Thyroid gland (tissue), 4 donors: Measurements from ENCODE around the gene SYT17. TPM values are rescaled to one million over a fixed set of nuclear protein-coding genes. Genes with fewer than 3 reads are reported as not detected.
"Not testable (repeated sequence)": the region's sequence is repeated elsewhere in the genome, so short reads cannot be mapped to it uniquely, and the experiment has no call there.

Experiments
- DNase-seq, 2 donors: peaks; one replicate each; pipeline ENCODE4 v3.0.0-alpha.2; 2019
- H3K27ac ChIP-seq, 3 donors: fragments of 200-600 bp; sonication (generic); 1 replicate in 2 of 3; 2 replicates in 1 of 3; pipeline ENCODE4 v1.5.1; 2016 to 2019; ENCODE audit warnings: mild to moderate bottlenecking in 1 of 3, moderate library complexity in 1 of 3
- H3K27me3 ChIP-seq: fragments of 200-600 bp; sonication (generic); one replicate; pipeline ENCODE4 v1.5.1; 2019
- H3K36me3 ChIP-seq, 2 donors: fragments of 200-600 bp; sonication (generic); one replicate each; pipeline ENCODE4 v1.5.1; 2016 to 2019
- H3K4me1 ChIP-seq, 2 donors: fragments of 200-600 bp; sonication (generic); one replicate each; pipeline ENCODE4 v1.5.1; 2017 to 2019
- H3K4me3 ChIP-seq, 3 donors: fragments of 200-600 bp; sonication (generic); replicated peaks in 1 of 3; 1 replicate in 2 of 3; 2 replicates in 1 of 3; pipeline ENCODE4 v1.5.1; 2016; ENCODE audit warnings: mild to moderate bottlenecking in 1 of 3
- H3K9me3 ChIP-seq: fragments of 200-600 bp; sonication (generic); one replicate; pipeline ENCODE4 v1.5.1; 2017
- CTCF ChIP-seq, 6 experiments: fragments of 200-600 bp in 3 of 6; fragments of 450-650 bp in 3 of 6; sonication (generic) in 3 of 6; IDR thresholded peaks; one replicate each; pipeline ENCODE4 v1.5.1; 2016 to 2019; ENCODE audit warnings: antibody characterized with exemption in 6 of 6, mild to moderate bottlenecking in 2 of 6, inconsistent platforms in 1 of 6, moderate library complexity in 1 of 6
- POLR2A ChIP-seq, 2 donors: fragments of 450-650 bp; IDR thresholded peaks; one replicate each; pipeline ENCODE4 v1.6.1; 2017; ENCODE audit warnings: antibody characterized with exemption in 2 of 2, mild to moderate bottlenecking in 2 of 2, moderate library complexity in 1 of 2
- WGBS, 2 donors: methylation state at CpG; one replicate each; pipeline ENCODE4 v1.1.5; 2017; 5-methylcytosine and 5-hydroxymethylcytosine counted together
- intact Hi-C: fragments of 100-400 bp; cut with DNase I; formaldehyde crosslinking; loops from one replicate; pipeline ENCODE4 v1.15.1; 2023
- total RNA-seq, 4 donors: library from RNA; depleted of rRNA; stranded (reverse); fragments of >200 nt; gene quantifications; one replicate each; pipeline ENCODE4 v1.2.3, GENCODE V29; 2016

The SYT17 gene
- total RNA-seq, 4 donors from 2014 or later = 2.8 to 17.2 (median 8.6) TPM

- DNase-seq = no peak
- 95 to 96% methylated on average over 8 of the region's 8 CpGs for WGBS, 2 donors
- Histone ChIP-seq H3K4me1 (peaks cover 0 to 5% of the 10 kb centered on the region in 2 donors), H3K27me3 (no peaks in the 10 kb centered on the region), H3K27ac (no peak overlapping the region), H3K4me3 (no peak overlapping the region), H3K36me3 (peaks cover 0 to 8% of the 10 kb centered on the region in 2 donors), H3K9me3 (no peaks in the 10 kb centered on the region)
- no peak for TF ChIP-seq CTCF (IDR thresholded peaks at IDR 0.05)
- intact Hi-C loops = no loop called here
Observed at GRCh38 chr16:19185510-19185851, 17.4 kb downstream of the SYT17 start.

GRCh38 chr16:19186408-19186807 lies 18.4 kb downstream of the SYT17 start:
- H3K4me1 ChIP-seq = peaks cover 0 to 5% of the 10 kb centered on the region in 2 donors
- no peaks in the 10 kb centered on the region for H3K9me3 ChIP-seq
- H3K27me3 ChIP-seq = no peaks in the 10 kb centered on the region
- DNase-seq = no peak
- no peak overlapping the region for H3K27ac ChIP-seq
- H3K4me3 ChIP-seq = no peak overlapping the region
- intact Hi-C loops = no loop called here
- no peak for TF ChIP-seq POLR2A (IDR thresholded peaks at IDR 0.05)
- H3K36me3 ChIP-seq = peaks cover 0 to 8% of the 10 kb centered on the region in 2 donors
- WGBS, 2 donors = 93 to 96% methylated on average over 6 of the region's 6 CpGs

GRCh38 chr16:19187961-19188360 lies 19.9 kb downstream of the SYT17 start:
- H3K4me1 ChIP-seq, H3K4me3 ChIP-seq, H3K27ac ChIP-seq, DNase-seq, H3K9me3 ChIP-seq, intact Hi-C loops, H3K27me3 ChIP-seq, H3K36me3 ChIP-seq: not testable (repeated sequence)
- WGBS, 2 donors = 91 to 93% methylated on average over 3 of the region's 3 CpGs

GRCh38 chr16:19188406-19188805 lies 20.4 kb downstream of the SYT17 start:
- intact Hi-C loops = no loop called here
- no peak for DNase-seq
- Histone ChIP-seq H3K27me3 (no peaks in the 10 kb centered on the region), H3K4me1 (peaks cover 0 to 5% of the 10 kb centered on the region in 2 donors), H3K9me3 (no peaks in the 10 kb centered on the region), H3K36me3 (peaks cover 0 to 5% of the 10 kb centered on the region in 2 donors), H3K27ac (no peak overlapping the region), H3K4me3 (no peak overlapping the region)
- no peak for TF ChIP-seq CTCF (IDR thresholded peaks at IDR 0.05)
- no peak for TF ChIP-seq POLR2A (IDR thresholded peaks at IDR 0.05)
- 68 to 71% methylated on average over 5 of the region's 5 CpGs for WGBS, 2 donors

GRCh38 chr16:19192865-19193264 lies 24.8 kb downstream of the SYT17 start:
- Histone ChIP-seq H3K9me3 (no peaks in the 10 kb centered on the region), H3K36me3 (no peaks in the 10 kb centered on the region), H3K27me3 (no peaks in the 10 kb centered on the region), H3K4me3 (no peak overlapping the region), H3K4me1 (no peaks in the 10 kb centered on the region), H3K27ac (no peak overlapping the region)
- TF ChIP-seq POLR2A (IDR thresholded peaks at IDR 0.05) = no peak
- TF ChIP-seq CTCF (IDR thresholded peaks at IDR 0.05) = no peak
- no peak for DNase-seq
- WGBS, 2 donors = 93 to 98% methylated on average over 4 of the region's 4 CpGs
- intact Hi-C loops = no loop called here

GRCh38 chr16:19196871-19197270 lies 28.8 kb downstream of the SYT17 start:
- 67 to 79% methylated on average over 6 of the region's 6 CpGs for WGBS, 2 donors
- H3K4me1 ChIP-seq = no peaks in the 10 kb centered on the region
- no peak for TF ChIP-seq POLR2A (IDR thresholded peaks at IDR 0.05)
- TF ChIP-seq CTCF (IDR thresholded peaks at IDR 0.05) = no peak
- H3K27ac ChIP-seq = no peak overlapping the region
- H3K4me3 ChIP-seq = no peak overlapping the region
- H3K9me3 ChIP-seq = no peaks in the 10 kb centered on the region
- intact Hi-C loops = no loop called here
- no peak for DNase-seq
- H3K27me3 ChIP-seq = no peaks in the 10 kb centered on the region
- no peaks in the 10 kb centered on the region for H3K36me3 ChIP-seq
